OCI-LY3 (cell line): ENCODE results near the gene ZNF467.

Experiments
- CTCF ChIP-seq: fragments of 200-600, 300-600 bp; sonication (generic); IDR thresholded peaks from 2 replicates; pipeline ENCODE4 v1.5.1; 2014; ENCODE audit warnings: antibody characterized with exemption, low read length, low read depth
- EZH2phosphoT487 ChIP-seq: fragments of 200-600 bp; shearing (Covaris generic); IDR thresholded peaks from 2 replicates; pipeline ENCODE4 v1.6.1; 2018; ENCODE audit warnings: antibody characterized with exemption, mixed run types, low read depth

GRCh38 chr7:149764481-149765398 is 8.6 kb downstream of the ZNF467 start:
- TF ChIP-seq EZH2phosphoT487 (no peak), CTCF (no peak)
